ENCODE measurements around the gene SH3PXD2B.
"Not testable (repeated sequence)": the region's sequence is repeated elsewhere in the genome, so short reads cannot be mapped to it uniquely, and the experiment has no call there.

The SH3PXD2B gene

DNA sequence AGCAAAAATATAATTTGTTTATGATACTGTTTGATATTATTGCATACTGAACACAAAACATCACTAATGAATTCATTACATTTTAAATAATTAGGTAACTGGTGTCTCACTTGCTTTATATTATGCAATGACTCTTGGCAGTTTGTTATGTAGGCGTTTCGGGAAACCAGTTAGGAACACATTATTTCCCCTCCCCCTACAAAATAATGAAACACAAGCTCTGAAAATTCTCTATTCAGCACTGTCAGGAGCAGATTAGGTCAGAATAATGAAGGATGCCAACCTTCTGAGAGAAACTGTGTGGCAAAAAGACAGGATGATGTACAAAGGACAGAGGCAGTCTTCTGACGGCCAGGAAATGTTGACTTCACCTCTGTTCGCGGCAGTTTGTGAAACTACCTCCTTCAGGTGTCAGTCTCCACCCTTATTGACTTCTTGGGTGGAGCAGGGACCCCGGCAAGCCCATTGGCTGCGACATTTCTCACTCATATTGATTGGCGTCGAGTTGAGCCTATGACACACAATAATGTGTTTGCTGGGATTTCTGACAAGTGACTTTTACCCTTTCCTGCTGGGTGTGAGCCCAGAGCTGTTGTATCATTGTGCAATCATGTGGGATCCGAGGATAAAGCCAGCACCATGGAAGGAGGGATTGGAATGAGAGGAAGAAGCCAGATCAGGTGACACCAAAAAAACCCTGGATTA is 33.9 kb downstream of the SH3PXD2B start:
- no peak for FAIRE-seq

DNA sequence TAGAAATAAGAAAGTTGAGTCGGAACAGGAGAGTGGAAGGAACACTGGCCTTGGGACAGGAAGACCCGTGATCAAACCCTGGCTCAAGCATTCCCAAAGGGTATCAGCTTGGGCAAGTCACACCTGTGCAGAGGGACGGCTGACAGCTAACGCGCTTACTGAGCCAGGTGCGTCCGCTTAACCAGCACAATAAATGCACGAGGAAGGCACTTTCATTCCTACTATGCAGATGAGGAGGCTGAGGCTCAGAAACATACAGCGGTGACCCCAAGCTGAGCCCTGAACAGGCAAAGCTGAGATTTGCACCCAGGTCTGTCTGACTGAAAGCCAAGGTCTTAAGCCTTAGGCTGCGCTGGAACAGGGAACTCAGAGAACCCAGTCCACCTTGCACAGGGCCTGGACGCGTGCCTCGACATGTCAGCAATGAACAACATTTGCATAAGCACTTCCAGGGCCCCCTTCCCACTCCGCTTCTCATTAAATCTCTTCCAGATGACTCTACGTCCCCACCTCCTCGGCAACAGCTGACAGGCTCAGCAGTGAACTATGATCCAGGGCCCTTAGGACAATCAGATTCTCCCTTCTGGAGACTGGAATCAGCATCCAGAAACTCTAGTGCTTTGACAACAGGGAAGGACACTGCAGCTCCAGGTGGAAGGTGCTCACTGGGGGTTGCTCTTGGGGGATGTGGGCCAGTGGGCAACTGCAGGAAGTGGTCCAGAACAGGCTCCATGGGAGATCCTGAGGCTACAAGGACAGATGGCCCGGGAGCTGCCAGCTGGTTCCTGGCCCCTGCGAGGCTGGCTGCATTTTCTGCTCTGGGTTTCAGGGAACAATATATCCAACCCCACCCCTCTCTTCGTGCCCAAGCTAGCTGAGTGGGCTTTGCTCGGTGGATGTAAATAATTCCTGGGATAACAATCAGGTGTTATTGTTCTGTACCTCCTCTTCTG is 35.2 kb downstream of the SH3PXD2B start:
- DNase-seq (ENCODE audit: insufficient read length, low spot score) (no peak), FAIRE-seq (no peak)

More for the DNA sequence above, 33.9 kb downstream of the SH3PXD2B start:
- peak; percentile 56 for DNase-seq (ENCODE audit: insufficient read length, low spot score)

DNA sequence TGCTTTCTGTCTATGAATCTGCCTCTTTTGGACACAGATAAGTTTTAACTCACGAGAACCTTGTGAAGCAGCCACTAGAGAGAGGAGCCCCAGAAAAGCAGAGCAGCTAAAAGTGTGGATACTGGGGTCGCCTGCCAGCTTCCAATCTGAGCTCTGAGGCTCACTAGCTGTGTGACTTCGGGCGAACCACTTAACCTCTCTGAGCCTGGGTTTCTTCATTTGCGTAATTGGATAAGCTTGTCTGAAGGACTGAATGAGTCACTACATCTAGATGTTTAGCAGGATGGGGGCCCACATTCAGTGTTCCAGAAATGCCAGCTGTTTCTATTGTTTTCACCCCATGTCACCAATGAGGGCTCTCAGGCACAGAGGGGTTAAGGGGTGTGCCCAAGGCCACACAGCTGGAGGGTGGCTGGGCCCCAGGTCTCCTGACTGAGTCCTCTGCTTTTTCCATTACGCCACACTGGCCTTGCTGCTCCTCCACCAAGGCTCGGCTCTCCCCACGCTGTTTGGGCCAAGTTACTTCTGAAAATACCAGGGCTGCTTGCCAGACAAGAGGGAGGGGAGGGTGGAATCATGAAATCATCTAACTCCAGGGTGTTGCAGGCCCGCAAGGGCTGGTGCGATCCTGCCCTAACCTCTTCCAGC is 36.2 kb downstream of the SH3PXD2B start:
- no peak for FAIRE-seq

DNA sequence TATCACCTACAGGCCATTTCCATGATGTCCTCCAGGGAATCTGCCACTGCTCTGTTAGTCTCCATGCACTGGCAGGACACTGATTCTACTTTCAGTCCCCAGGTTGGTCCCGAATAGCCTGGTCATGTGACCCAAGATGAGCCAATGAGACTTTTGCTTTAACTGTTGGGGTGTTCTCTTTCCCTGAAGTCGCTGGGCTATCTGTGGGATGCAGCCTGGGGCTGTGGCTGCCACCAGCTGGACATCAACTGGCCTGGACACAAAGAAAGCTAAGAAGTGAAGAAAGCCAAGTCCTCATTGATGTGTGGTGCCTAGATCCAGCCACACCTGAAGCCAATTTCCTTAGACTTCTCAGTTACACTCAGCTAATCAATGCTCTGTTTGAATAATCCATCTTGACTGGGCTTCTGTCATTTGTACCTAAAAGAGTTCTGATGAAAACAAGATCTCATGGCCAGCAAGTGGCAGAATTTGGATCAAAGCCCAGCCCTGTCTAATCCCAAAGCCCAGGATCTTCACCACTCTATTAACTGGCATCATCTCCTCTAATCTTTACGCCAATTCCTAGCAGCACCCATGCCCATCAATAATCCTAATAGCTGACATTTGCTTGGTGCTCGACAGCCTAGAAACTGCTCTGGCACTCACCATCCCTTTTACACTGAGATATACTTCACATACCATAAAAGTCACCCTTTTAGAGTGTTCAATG is 37.0 kb downstream of the SH3PXD2B start:
- DNase-seq (ENCODE audit: insufficient read length, low spot score) (no peak), FAIRE-seq (no peak)

More for the DNA sequence above, 36.2 kb downstream of the SH3PXD2B start:
- no peak for DNase-seq (ENCODE audit: insufficient read length, low spot score)

DNA sequence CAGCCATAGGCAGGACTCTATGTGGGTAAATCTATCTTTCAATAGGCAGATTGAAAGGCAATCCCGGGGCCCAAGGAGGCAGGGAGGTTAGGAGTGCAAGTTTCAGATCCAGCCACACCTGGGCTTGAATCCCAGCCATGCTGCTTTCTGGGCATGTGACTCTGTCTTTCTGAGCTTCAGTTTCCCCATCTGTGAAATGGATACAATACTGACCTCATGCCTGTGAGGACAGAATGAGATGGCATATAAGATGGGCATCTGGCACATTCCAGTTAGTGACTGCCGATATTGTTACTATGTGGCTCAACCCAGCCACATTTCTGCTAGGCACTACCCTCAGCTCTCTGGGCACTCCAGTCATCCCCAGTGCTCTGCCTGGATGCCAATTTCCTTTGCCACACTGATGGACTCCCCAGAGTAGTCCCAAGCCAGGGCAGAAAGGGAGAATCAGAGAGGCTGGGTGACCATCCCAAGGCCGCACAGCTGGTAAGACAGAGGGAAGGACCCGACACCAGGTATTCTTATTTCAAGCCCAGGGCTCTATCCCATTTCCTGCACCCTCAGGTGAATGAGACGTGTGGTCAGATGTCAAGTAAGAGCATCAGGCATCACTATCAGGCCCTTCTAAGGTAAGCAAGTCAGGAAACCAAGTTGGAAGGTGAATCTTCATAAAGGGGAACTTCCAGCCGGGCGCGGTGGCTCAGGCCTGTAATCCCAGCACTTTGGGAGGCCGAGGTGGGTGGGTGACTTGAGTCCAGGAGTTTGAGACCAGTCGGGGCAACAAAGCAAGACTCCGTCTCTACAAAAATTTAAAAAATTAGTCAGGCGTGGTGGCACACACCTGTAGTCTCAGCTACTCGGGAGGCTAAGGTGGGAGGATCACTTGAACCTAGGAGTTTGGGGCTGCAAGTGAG is 38.7 kb downstream of the SH3PXD2B start:
- no peak for DNase-seq (ENCODE audit: insufficient read length, low spot score)
- FAIRE-seq, result no peak

DNA sequence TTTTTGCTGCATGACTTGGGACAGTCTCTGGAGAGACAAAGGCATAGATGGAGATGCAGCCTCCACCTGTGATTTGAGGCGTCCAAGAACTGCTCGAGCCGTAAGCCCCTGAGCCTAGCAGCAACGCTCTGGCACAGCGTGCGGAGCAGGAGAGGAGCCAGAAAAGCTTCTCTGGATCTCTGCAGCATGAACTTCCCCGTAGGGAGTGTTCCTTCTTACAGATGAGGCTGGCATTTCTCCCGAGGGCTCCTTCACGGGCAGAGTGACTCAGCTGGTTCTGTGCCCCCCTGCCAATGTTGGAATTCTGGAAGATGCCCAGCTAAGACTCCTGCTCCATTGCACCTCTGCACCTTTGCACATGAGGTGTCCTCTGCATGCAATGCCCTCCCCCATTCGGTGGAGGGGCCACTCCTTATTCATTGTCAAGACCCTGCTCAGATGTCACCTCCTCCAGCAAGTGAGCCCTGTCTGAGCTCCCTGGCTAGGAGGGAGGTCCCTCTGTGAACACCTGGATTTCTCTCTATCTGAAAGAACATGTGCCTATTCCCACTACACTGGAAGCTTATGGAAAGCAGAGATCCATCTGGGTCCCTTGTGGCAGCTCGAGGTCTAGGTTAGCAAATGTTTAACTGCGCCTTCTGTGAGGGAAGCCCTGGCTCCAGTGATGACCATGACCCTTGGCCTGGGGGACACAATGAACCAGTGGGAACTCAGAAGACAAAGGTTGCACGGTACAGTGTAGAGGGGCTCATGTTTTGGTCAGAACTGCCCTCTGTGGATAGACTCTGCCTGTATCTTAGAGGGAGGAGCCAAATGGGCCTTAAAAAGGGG is 39.6 kb downstream of the SH3PXD2B start:
- DNase-seq (ENCODE audit: insufficient read length, low spot score), result no peak
- FAIRE-seq, result no peak

DNA sequence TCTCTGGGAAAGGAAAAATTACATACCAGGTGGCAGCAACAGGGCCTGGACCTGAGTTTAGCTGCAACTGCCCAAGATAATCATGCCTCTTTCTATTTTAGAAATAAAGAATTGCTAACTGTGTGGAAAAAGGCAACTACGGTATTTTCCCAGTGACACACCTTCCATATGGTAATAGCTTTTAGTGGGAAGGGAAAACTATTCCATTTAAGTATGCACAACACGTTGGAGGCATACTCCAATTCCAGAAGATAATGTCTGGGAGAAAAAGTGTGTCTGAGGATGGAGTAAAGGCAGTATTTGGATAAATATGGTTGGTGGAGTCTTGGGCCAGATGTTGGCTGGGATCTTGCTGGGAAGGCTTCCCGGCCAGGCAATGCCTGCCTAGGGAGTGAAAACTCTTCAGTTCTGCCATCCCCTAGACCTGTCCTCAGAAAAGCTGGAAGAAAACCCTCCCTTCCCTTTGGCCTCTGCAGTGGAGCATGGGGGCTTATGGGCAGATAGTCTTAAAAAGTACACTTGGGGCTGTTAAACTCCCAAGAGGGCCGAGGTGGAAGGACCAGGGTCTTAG is 40.6 kb downstream of the SH3PXD2B start:
- no peak for DNase-seq (ENCODE audit: insufficient read length, low spot score)
- FAIRE-seq, result no peak

DNA sequence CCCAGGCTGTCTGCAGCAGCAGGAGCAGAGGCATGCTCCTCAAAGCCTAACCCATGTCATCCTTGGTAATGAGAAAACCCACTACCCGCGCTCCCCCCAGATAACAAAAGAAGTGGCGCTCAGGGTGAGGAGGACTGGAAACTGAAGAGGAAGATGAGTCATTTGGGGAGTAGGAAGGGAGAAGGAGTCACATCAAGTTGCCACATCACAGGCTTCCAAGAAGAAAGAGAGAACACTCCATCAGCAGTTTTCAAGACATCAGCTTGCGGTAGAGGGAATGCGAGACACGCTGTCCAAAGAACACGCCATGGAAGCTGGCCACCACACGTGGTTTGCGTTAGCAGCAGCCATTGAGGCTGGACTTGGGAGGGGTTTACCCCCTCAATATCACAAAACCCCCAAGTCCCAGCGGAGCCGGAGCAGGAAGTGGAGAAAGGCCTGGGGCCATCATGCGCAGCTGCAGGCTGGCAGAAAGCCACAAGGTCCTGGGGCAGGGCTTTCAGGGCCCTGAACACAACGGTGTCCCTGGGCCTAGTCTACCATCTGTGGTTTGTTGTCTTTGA is 41.5 kb downstream of the SH3PXD2B start:
- DNase-seq (ENCODE audit: insufficient read length, low spot score) (peak; percentile 47), FAIRE-seq (no peak)

DNA sequence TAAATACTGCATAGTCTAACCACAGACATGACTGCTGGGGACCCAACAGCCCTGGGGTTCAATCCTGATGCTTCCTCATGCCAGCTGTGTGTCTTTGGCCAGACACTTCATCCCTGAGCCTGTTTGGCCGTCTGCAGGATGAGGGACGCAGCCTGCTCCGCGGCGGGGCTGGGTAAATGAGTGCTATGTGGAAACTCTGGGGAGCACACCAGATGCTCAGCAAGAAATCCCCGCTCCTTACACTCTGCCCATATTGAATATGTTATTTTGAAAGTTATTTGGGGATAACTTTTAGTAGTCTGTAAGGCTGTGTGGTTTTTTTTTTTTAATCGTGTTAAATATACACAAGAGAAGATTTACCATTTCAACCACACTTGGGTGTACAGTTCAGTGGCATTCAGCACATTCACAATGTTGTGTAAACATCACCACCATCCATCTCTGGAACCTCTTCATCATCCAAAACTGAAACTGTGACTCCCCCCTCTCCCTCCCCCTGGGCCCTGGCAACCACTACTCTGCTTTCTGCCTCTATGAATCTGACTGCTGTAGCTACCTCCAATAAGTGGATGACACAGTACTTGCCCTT is 42.7 kb downstream of the SH3PXD2B start:
- FAIRE-seq (no peak), DNase-seq (ENCODE audit: insufficient read length, low spot score) (no peak)

DNA sequence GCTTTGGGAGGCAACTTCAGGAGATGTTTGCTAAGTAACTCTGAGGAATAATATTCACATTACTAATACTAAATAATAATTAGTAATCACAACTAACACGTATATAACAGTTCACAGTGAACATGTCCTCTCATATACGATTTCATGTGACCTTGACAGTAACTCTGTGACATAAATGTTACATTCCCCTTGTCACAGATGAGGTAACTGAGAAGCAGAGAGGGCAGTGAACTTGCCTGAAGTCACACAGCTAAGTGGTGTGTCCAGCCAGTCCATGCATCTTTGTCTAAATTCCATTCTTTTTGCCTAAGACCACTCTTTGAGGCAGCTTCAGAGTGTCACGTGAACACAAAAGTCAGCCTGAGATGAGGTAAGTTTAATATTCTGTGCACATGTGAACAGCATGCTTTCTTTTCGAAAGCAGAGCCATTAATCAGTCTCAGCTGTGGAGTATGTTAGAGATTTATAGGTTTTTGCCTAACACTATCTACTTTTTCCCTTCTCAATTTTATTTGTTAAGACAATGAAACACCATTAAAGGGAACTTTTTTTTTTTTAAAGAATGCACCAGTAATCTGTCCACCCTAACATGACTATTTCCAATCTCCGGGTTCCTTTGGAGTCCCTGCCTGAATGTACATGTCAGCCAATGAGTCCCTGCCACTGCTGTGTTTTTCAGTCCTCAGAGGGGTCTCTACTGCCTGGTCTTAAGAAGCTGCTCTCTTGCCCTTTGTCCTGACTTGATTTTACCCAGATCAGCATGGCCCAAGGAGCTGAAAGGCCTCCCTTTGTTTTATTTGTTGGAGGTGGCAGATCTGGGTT is 43.5 kb downstream of the SH3PXD2B start:
- DNase-seq (ENCODE audit: insufficient read length, low spot score) (no peak), FAIRE-seq (no peak)

DNA sequence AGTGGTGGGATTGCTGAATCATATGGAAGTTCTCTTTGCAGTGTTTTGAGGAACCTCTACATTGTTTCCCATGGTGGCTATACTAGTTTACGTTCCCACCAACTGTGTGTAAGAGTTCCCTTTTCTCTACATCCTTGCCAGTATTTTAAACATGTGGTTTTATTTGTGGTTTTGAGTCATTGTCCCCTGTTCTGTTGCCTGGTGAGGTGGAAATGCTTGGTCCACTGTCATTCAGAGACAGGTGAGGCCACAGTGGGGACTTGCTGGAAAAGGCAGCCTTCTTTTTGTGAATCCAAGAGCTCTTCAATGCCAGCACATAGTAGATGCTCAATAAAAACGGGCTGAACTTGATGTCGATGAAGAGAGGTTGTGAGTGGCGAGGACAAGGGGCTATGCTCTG is 44.2 kb downstream of the SH3PXD2B start:
- DNase-seq (ENCODE audit: insufficient read length, low spot score), result no peak
- FAIRE-seq, result no peak

DNA sequence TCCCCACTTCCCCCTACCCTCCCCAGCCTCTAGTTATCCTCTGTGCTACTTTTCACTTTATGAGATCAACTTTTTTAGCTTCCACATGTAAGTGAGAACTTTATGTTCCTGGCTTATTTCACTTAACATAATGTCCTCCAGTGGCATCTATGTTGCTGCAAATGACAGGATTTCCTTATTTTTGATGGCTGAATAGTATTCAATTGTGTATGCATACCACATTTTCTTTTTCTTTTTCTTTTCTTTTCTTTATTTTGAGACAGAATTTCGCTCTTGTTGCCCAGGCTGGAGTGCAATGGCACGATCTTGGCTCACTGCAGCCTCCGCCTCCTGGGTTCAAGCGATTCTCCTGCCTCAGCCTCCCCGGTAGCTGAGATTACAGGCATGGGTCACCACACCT is 44.8 kb downstream of the SH3PXD2B start:
- DNase-seq (ENCODE audit: insufficient read length, low spot score); FAIRE-seq: not testable (repeated sequence)

DNA sequence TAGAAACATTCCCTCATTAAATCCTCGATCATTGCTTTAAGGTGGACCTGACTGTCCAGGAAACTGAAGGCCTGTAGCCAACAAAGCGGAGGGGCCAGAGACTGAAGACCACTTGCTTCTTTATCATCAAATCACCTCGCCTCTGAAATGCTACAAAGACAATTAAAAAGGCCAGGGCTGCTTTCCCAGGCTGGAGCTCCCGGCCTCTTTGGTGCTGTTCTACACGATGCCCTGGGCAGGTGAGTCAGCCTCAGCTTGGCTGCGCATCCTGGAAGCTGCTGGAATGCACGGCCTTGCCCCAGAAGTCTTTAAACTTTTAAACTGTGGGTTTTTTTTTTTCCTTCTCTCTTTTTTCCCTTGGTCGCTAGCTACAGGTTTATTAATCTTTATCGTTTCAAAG is 46.5 kb downstream of the SH3PXD2B start:
- DNase-seq (ENCODE audit: insufficient read length, low spot score), result no peak
- FAIRE-seq, result no peak

DNA sequence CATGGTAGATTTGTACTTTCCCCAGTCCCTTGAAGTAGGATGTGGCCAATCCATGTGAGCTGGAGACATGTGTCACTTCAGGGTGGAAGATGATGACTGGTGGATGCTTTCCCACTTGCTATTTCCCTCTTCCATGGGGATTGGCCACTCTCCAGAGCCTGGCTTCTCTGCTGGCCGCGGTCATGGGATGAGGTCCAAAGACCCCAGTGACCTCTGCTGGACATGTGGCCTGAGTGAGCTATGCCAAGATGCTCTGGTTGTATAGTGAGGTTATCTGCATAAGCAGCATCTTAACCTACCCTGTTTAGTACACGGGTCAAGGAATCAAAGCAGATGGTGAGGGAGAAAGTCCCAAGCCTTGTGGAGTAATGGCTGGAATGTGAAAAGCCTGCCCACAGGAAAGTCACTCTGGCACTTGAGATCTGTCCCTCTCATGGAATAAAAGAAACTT is 47.1 kb downstream of the SH3PXD2B start:
- DNase-seq (ENCODE audit: insufficient read length, low spot score), result no peak
- FAIRE-seq, result no peak

DNA sequence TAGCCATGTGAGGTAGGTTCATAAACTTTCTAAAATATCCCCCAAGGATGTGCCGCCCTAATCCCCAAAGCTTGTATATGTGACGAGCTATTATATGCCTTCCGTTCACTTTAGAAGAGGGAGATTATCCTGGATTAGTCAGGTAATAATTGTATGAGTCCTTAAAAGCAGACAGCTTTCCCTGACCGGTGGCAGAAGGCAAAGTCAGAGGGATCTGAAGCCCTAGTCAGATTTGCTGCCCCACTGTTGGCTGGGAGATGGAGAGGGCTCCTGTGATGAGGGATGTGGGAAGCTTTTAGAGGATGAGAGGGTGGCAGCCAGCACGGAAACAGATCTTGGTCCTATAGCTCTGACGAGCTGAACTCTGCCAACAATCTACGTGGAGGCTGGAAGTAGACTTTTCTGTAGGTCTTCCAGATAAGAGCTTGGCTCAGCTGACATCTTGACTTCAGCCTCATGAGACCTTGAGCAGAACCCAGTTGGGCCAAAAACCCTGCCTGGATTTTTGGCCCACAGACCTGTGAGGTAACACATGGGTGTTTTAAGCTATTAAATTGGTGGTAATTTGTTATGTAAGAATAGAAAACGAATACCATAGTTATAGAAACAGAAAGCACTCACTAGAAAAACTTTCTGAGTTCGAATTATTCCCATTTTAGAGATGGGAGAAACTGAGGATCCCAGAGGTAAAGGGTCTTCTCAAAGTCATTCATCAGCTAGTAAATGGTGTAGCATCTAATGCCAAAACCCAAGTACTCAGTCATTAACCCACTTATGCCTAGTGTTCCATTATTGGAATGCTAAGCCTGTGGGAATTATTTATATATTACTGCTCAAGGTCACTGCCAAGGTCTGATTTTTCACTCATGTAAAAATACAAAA is 48.9 kb downstream of the SH3PXD2B start:
- no peak for DNase-seq (ENCODE audit: insufficient read length, low spot score)
- FAIRE-seq, result no peak

DNA sequence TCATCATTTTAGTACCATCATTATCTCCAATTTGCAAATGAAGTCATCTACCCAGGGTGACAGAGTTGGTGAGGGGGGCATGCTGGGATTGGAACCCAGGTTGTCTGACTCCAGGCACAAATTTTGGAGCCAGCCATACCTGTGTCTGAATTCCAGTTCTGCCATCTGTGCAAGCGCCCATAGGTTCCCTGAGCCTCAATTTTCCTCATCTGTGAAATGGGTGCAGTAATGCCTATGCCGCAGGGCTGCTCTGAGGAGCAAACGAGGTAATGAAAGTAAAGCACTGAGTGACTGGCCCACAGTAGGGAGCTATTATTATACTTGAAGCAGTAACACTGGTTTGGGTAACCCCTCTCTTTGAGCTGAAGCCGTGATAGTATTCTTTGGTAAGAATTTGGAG is 49.6 kb downstream of the SH3PXD2B start:
- DNase-seq (ENCODE audit: insufficient read length, low spot score) (no peak), FAIRE-seq (no peak)
